Smooth muscle cell (in vitro differentiated cells): Measurements from ENCODE around the gene ASF1B. TPM values are rescaled to one million over a fixed set of nuclear protein-coding genes. Genes with fewer than 3 reads are reported as not detected.

Source experiments
- DNase-seq: peaks from one replicate; lab custom pipeline; 2025; ENCODE audit not compliant: unreplicated experiment; lab: John Stamatoyannopoulos, UW
- H2AFZ ChIP-seq: fragments of 200-600 bp; sonication (generic); 2 replicates; pipeline ENCODE4 v1.6.0; 2016; ENCODE audit warnings: antibody characterized with exemption, low read depth, mild to moderate bottlenecking
- H3F3A ChIP-seq: fragments of 200-600 bp; sonication (generic); 2 replicates; pipeline ENCODE4 v1.6.0; 2017; ENCODE audit warnings: antibody characterized with exemption, low read depth
- H3K27ac ChIP-seq: fragments of 200-600 bp; sonication (generic); 2 replicates; pipeline ENCODE4 v1.5.1; 2016; ENCODE audit warnings: low read depth, mild to moderate bottlenecking
- H3K27me3 ChIP-seq: fragments of 200-600 bp; sonication (generic); 2 replicates; pipeline ENCODE4 v1.6.1; 2016; ENCODE audit warnings: low read depth, mild to moderate bottlenecking
- H3K36me3 ChIP-seq: fragments of 200-600 bp; sonication (generic); 2 replicates; pipeline ENCODE4 v1.5.1; 2016; ENCODE audit warnings: low read depth
- H3K4me1 ChIP-seq: fragments of 200-600 bp; sonication (generic); 2 replicates; pipeline ENCODE4 v1.5.1; 2016; ENCODE audit warnings: low read depth
- H3K4me2 ChIP-seq: fragments of 200-600 bp; sonication (generic); 2 replicates; pipeline ENCODE4 v1.6.0; 2016; ENCODE audit warnings: mild to moderate bottlenecking
- H3K4me3 ChIP-seq: fragments of 200-600 bp; sonication (generic); 2 replicates; pipeline ENCODE4 v1.5.1; 2016; ENCODE audit warnings: mild to moderate bottlenecking
- H3K79me2 ChIP-seq: fragments of 200-600 bp; sonication (generic); 2 replicates; pipeline ENCODE4 v1.6.0; 2016; ENCODE audit warnings: low read depth, mild to moderate bottlenecking
- H3K9ac ChIP-seq: fragments of 200-600 bp; sonication (generic); 2 replicates; pipeline ENCODE4 v1.6.0; 2016; ENCODE audit warnings: low read depth
- H3K9me3 ChIP-seq: fragments of 200-600 bp; sonication (generic); replicated peaks from 2 replicates; pipeline ENCODE4 v1.5.1; 2016; ENCODE audit warnings: low read depth
- H4K20me1 ChIP-seq: fragments of 200-600 bp; sonication (generic); 2 replicates; pipeline ENCODE4 v1.6.0; 2016; ENCODE audit warnings: low read depth
- WGBS: methylation state at CpG from one replicate; pipeline ENCODE4 v1.1.7; 2016; ENCODE audit warnings: low lambda C conversion rate; 5-methylcytosine and 5-hydroxymethylcytosine counted together
- polyA plus RNA-seq: library from polyadenylated mRNA; unstranded; fragments of >200 nt; fragmentation: Nextera tagmentation; extraction: Ambion mirVana; gene quantifications from 2 replicates; pipeline ENCODE4 v1.2.1, GENCODE V29; 2016
- total RNA-seq: library from RNA; depleted of rRNA; stranded (reverse); fragments of >200 nt; gene quantifications from 2 replicates; pipeline ENCODE4 v1.2.3, GENCODE V29; 2014
- TF ChIP-seq, protein P1 (sequence below): fragments of 200-600 bp; sonication (generic); IDR thresholded peaks from 2 replicates; pipeline ENCODE4 v1.5.1; 2017; ENCODE audit warnings: borderline replicate concordance, mild to moderate bottlenecking, antibody characterized with exemption; ENCODE audit not compliant: insufficient read depth, poor library complexity, severe bottlenecking

ASF1B gene
- total and polyA plus RNA-seq, 2 experiments from 2014 or later: 11.3 to 13.4 TPM

DNA sequence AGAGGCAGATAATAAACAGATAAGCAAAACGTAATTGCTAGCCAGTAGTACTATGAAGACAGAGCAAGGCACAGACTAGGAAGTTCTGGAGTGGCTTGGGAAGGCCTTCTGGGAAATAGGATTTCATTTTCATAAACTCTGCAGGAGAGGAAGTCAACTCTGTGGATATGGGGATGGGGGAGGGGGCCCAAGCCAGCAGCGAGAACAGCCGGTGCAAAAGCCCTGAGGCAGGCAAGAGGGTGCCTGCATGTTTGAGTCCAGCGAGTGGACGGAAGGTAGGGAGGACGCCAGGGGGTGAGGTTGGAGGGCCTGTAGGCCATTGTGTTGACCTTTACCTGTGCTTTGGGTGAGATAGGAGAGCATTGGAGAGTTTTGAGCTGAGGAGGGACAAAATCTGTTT lies 9.0 kb upstream of the ASF1B start:
- TF ChIP-seq, protein P1, sequence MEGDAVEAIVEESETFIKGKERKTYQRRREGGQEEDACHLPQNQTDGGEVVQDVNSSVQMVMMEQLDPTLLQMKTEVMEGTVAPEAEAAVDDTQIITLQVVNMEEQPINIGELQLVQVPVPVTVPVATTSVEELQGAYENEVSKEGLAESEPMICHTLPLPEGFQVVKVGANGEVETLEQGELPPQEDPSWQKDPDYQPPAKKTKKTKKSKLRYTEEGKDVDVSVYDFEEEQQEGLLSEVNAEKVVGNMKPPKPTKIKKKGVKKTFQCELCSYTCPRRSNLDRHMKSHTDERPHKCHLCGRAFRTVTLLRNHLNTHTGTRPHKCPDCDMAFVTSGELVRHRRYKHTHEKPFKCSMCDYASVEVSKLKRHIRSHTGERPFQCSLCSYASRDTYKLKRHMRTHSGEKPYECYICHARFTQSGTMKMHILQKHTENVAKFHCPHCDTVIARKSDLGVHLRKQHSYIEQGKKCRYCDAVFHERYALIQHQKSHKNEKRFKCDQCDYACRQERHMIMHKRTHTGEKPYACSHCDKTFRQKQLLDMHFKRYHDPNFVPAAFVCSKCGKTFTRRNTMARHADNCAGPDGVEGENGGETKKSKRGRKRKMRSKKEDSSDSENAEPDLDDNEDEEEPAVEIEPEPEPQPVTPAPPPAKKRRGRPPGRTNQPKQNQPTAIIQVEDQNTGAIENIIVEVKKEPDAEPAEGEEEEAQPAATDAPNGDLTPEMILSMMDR: no peak
- H3K79me2 ChIP-seq: no peaks in the 10 kb centered on the region
- H3K9me3 ChIP-seq: no peaks in the 10 kb centered on the region
- no peak overlapping the region for H2AFZ ChIP-seq
- H3K27me3 ChIP-seq: no peaks in the 10 kb centered on the region
- no peaks in the 10 kb centered on the region for H3K36me3 ChIP-seq
- no peak for DNase-seq
- WGBS: 74% methylated on average over 6 of the region's 6 CpGs
- no peak overlapping the region for H3K9ac ChIP-seq
- H3K27ac ChIP-seq: no peak overlapping the region
- H3F3A ChIP-seq: no peaks in the 10 kb centered on the region
- peaks cover 7% of the 10 kb centered on the region for H3K4me1 ChIP-seq
- peaks cover 34% of the 10 kb centered on the region for H4K20me1 ChIP-seq
- no peak overlapping the region for H3K4me2 ChIP-seq
- H3K4me3 ChIP-seq: no peak overlapping the region

DNA sequence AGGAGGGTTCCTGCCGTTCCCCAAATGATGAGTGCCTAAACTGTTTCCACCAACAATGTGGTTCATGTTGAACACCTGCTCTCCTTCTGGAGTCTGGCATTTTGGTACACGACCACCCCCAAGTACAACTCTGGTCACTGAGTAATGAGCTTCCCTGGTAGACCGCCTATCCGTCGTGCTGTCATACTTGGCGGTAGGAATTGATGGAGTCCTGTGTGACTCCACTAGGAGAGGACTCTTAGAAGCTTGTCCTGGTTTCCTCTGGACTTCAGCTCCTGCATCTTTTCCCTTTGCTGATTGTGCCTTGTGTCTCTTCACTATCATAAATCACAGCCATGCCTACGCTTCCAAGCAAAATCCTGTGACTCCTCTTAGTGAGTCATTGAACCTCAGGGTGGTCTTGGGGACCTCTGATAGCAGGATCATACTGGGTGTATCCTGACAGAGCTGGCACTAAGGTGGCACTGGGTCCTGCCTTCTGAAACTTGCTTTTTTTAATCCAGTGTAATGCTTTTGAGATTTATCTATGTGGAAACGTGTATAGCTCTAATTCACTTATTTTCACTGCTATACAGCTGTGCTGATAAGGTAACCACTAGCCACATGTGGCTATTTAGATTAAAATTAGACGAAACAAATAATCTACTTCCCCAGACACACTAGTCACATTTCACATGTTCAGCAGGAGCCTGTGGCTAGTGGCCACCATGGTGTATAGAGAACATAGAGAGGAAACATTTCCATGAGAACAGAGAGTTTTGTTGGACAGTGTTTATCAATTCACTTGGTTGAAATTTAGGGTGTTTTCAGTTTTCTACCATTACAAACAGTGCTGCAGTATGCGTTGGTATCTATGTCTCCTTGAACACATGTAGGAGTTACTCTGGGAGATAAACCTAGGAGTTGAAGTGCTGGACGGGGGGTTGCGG lies 6.1 kb upstream of the ASF1B start:
- no peak overlapping the region for H2AFZ ChIP-seq
- no peak overlapping the region for H3K9ac ChIP-seq
- WGBS: 80% methylated on average over 12 of the region's 12 CpGs
- H3F3A ChIP-seq: peaks cover 4% of the 10 kb centered on the region
- peaks cover 19% of the 10 kb centered on the region for H3K4me1 ChIP-seq
- H3K4me2 ChIP-seq: no peak overlapping the region
- H3K36me3 ChIP-seq: no peaks in the 10 kb centered on the region
- H4K20me1 ChIP-seq: peaks cover 27% of the 10 kb centered on the region
- TF ChIP-seq, protein P1: no peak
- no peak overlapping the region for H3K4me3 ChIP-seq
- no peak overlapping the region for H3K27ac ChIP-seq
- no peaks in the 10 kb centered on the region for H3K79me2 ChIP-seq
- no peaks in the 10 kb centered on the region for H3K27me3 ChIP-seq
- no peaks in the 10 kb centered on the region for H3K9me3 ChIP-seq
- no peak for DNase-seq

DNA sequence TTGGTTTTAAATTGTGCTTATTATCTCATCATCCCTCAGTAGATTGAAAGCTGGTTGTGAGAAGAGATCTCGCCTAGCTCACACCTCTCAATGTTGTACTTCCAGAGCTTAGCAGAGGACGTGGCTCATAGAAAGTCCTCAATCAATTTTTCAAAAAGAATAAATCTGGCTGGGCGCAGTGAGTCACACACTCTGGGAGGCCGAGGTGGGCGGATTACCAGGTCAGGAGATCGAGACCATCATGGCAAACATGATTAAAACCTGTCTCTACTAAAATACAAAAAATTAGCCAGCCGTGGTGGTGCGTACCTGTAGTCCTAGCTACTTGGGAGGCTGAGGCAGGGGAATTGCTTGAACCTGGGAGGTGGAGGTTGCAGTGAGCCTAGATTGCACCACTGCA lies 4.7 kb upstream of the ASF1B start:
- Histone ChIP-seq H3K27me3 (no peaks in the 10 kb centered on the region), H3K27ac (no peak overlapping the region), H3K9me3 (no peaks in the 10 kb centered on the region), H3K4me2 (no peak overlapping the region), H3F3A (peaks cover 4% of the 10 kb centered on the region), H2AFZ (no peak overlapping the region), H3K9ac (no peak overlapping the region), H3K36me3 (no peaks in the 10 kb centered on the region), H3K79me2 (no peaks in the 10 kb centered on the region), H3K4me1 (peaks cover 19% of the 10 kb centered on the region), H4K20me1 (peaks cover 21% of the 10 kb centered on the region), H3K4me3 (no peak overlapping the region)
- no peak for DNase-seq
- TF ChIP-seq, protein P1: no peak
- WGBS: 92% methylated on average over 8 of the region's 8 CpGs

DNA sequence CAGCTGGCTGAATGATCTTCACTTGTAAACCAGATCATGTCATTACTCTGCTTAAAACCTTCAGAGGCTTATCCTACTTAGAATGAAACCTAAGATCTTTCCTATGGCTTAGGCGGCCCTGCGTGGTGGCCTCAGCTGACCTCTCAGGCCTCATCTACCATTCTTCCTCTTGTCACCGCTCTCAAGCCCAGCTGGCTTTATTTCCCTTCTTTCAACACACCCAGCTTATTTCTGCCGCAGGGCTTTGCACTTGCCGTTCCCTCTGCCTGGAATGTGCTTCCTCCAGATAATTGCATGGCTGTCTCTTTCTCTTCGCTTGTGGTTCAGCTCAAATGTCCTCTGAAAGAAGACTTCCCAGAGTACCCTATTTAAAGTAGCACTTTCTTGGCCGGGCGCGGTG lies 3.6 kb upstream of the ASF1B start:
- Histone ChIP-seq H3K9me3 (no peaks in the 10 kb centered on the region), H3K4me2 (no peak overlapping the region), H3K4me1 (peaks cover 26% of the 10 kb centered on the region), H4K20me1 (peaks cover 17% of the 10 kb centered on the region), H3K27me3 (no peaks in the 10 kb centered on the region), H3F3A (peaks cover 4% of the 10 kb centered on the region), H3K27ac (peak overlapping the region; percentile 85), H3K79me2 (peaks cover 8% of the 10 kb centered on the region), H3K4me3 (no peak overlapping the region), H3K36me3 (no peaks in the 10 kb centered on the region), H2AFZ (no peak overlapping the region), H3K9ac (no peak overlapping the region)
- 23% methylated on average over 9 of the region's 9 CpGs for WGBS
- DNase-seq: no peak
- TF ChIP-seq, protein P1: no peak
